OCI-LY7 (cell line): ENCODE measurements around the gene NR1I2. TPM values are rescaled to one million over a fixed set of nuclear protein-coding genes. Genes with fewer than 3 reads are reported as not detected.

Experiments used
- BruUV-seq: library from RNA; stranded (reverse); fragments of 400-500 nt; replicated peaks from 2 replicates; lab custom pipeline; 2021; lab: Mats Ljungman, UMichigan
- CTCF ChIA-PET: fragments of 300-600 bp; sonication (Branson Sonifier 250); formaldehyde crosslinking; loops from one replicate; lab custom pipeline; 2022; ENCODE audit warnings: antibody characterized with exemption; ENCODE audit not compliant: unreplicated experiment; lab: Charles Lee
- POLR2A ChIA-PET: fragments of 300-600 bp; sonication (Branson Sonifier 250); formaldehyde crosslinking; loops from one replicate; lab custom pipeline; 2022; ENCODE audit warnings: antibody characterized with exemption; lab: Charles Lee
- DNase-seq: peaks from one replicate; pipeline ENCODE4 v3.0.0-alpha.2; 2015; ENCODE audit warnings: low spot score
- H2AFZ ChIP-seq: fragments of 200-600 bp; sonication (generic), shearing (Covaris generic); 2 replicates; pipeline ENCODE4 v1.6.1; 2014; ENCODE audit warnings: mild to moderate bottlenecking, antibody characterized with exemption, low read length, moderate library complexity
- H3K27ac ChIP-seq: fragments of 200-600 bp; sonication (generic); 2 replicates; pipeline ENCODE4 v1.5.1; 2014; ENCODE audit warnings: mixed run types, low read depth, mild to moderate bottlenecking, moderate library complexity, low read length, inconsistent platforms; ENCODE audit not compliant: poor library complexity, severe bottlenecking
- H3K36me3 ChIP-seq: fragments of 200-600 bp; sonication (generic); 2 replicates; pipeline ENCODE4 v1.6.1; 2014; ENCODE audit warnings: mild to moderate bottlenecking, antibody characterized with exemption, low read length, moderate library complexity, mixed read lengths; ENCODE audit not compliant: insufficient read depth
- H3K4me1 ChIP-seq: fragments of 200-600 bp; sonication (generic); 2 replicates; pipeline ENCODE4 v1.5.1; 2014; ENCODE audit warnings: mild to moderate bottlenecking, low read length; ENCODE audit not compliant: insufficient read depth, poor library complexity, severe bottlenecking
- H3K4me2 ChIP-seq: fragments of 200-600 bp; sonication (generic); 2 replicates; pipeline ENCODE4 v1.6.1; 2014; ENCODE audit warnings: mild to moderate bottlenecking, low read length
- H3K4me3 ChIP-seq: fragments of 200-600 bp; sonication (generic); 2 replicates; pipeline ENCODE4 v1.5.1; 2014; ENCODE audit warnings: mild to moderate bottlenecking, low read depth, low read length; ENCODE audit not compliant: poor library complexity, severe bottlenecking
- H3K79me2 ChIP-seq: fragments of 200-600 bp; sonication (generic); 2 replicates; pipeline ENCODE4 v1.6.1; 2016; ENCODE audit warnings: low read depth, mild to moderate bottlenecking, low read length, moderate library complexity, mixed read lengths; ENCODE audit not compliant: insufficient read depth
- H3K9me2 ChIP-seq: fragments of 200-600 bp; sonication (generic); 2 replicates; pipeline ENCODE4 v1.6.1; 2016; ENCODE audit warnings: mild to moderate bottlenecking, low read length, mixed read lengths; ENCODE audit not compliant: insufficient read depth
- H3K9me3 ChIP-seq: fragments of 200-600 bp; sonication (generic); 2 replicates; pipeline ENCODE4 v1.6.1; 2014; ENCODE audit warnings: mild to moderate bottlenecking, mixed run types, low read length, mixed read lengths
- H4K20me1 ChIP-seq: fragments of 200-600 bp; sonication (generic); 2 replicates; pipeline ENCODE4 v1.6.1; 2014; ENCODE audit warnings: mild to moderate bottlenecking, antibody characterized with exemption, low read length, moderate library complexity, mixed read lengths; ENCODE audit not compliant: insufficient read depth
- CTCF ChIP-seq: fragments of 200-600 bp; sonication (generic); conservative IDR thresholded peaks from 2 replicates; pipeline ENCODE4 v1.5.1; 2014; ENCODE audit warnings: mild to moderate bottlenecking, antibody characterized with exemption, low read length, moderate library complexity, mixed read lengths
- EZH2phosphoT487 ChIP-seq: fragments of 200-600 bp; sonication (generic); IDR thresholded peaks from 2 replicates; pipeline ENCODE4 v1.6.1; 2018; ENCODE audit warnings: low read depth, borderline replicate concordance, mild to moderate bottlenecking, mixed run types, antibody characterized with exemption, low read length, moderate library complexity, mixed read lengths
- intact Hi-C: fragments of 100-400 bp; cut with micrococcal nuclease; formaldehyde crosslinking; loops from one replicate; pipeline ENCODE4 v1.10.0; 2022; ENCODE audit not compliant: unreplicated experiment
- total RNA-seq, 2 experiments: library from RNA; depleted of rRNA in 1 of 2; stranded (reverse); fragments of >200 nt in 1 of 2; shearing (Covaris generic) in 1 of 2; gene quantifications; 2 replicates each; pipeline ENCODE4 v1.2.3, GENCODE V29; 2014 to 2022

NR1I2 gene
- total RNA-seq, 2 experiments from 2014 or later, result not detected

GRCh38 chr3:119861681-119862080 is 79.8 kb downstream of the NR1I2 start:
- Histone ChIP-seq H3K4me2 (no peak overlapping the region), H3K36me3 (peaks cover 59% of the 10 kb centered on the region), H3K9me2 (no peaks in the 10 kb centered on the region), H2AFZ (no peak overlapping the region), H3K79me2 (no peaks in the 10 kb centered on the region), H4K20me1 (no peaks in the 10 kb centered on the region), H3K4me1 (no peaks in the 10 kb centered on the region), H3K9me3 (no peaks in the 10 kb centered on the region), H3K27ac (no peak overlapping the region), H3K4me3 (no peak overlapping the region)
- ChIA-PET CTCF (no interaction called here), POLR2A (no interaction called here)
- no TSS peak for BruUV-seq
- no peak for DNase-seq
- intact Hi-C loops, result no loop called here
- TF ChIP-seq EZH2phosphoT487 (no peak), CTCF (no peak)

- H3K4me3 ChIP-seq, result no peak overlapping the region
- H3K79me2 ChIP-seq, result no peaks in the 10 kb centered on the region
- intact Hi-C loops, result no loop called here
- no peak for DNase-seq
- TF ChIP-seq CTCF (no peak), EZH2phosphoT487 (no peak)
- ChIA-PET CTCF (no interaction called here), POLR2A (no interaction called here)
- no peaks in the 10 kb centered on the region for H3K9me2 ChIP-seq
- no TSS peak for BruUV-seq
- H3K27ac ChIP-seq, result no peak overlapping the region
- no peaks in the 10 kb centered on the region for H3K4me1 ChIP-seq
- H2AFZ ChIP-seq, result no peak overlapping the region
- no peak overlapping the region for H3K4me2 ChIP-seq
- no peaks in the 10 kb centered on the region for H4K20me1 ChIP-seq
- peaks cover 51% of the 10 kb centered on the region for H3K36me3 ChIP-seq
- H3K9me3 ChIP-seq, result no peaks in the 10 kb centered on the region
Observed at GRCh38 chr3:119862616-119863015, 80.7 kb downstream of the NR1I2 start.

- TF ChIP-seq EZH2phosphoT487 (no peak), CTCF (no peak)
- H3K36me3 ChIP-seq, result peaks cover 36% of the 10 kb centered on the region
- H2AFZ ChIP-seq, result no peak overlapping the region
- BruUV-seq, result no TSS peak
- CTCF ChIA-PET, result no interaction called here
- no peak overlapping the region for H3K4me3 ChIP-seq
- intact Hi-C loops, result no loop called here
- no peak for DNase-seq
- no peaks in the 10 kb centered on the region for H3K9me2 ChIP-seq
- H3K79me2 ChIP-seq, result no peaks in the 10 kb centered on the region
- H3K4me2 ChIP-seq, result no peak overlapping the region
- POLR2A ChIA-PET, result interaction anchor here (0.6 to 1.1 kb wide), 2 partner anchors 19 to 50 kb away, joined by 3 to 4 read pairs; no protein-coding TSS in a partner anchor
- H4K20me1 ChIP-seq, result no peaks in the 10 kb centered on the region
- H3K4me1 ChIP-seq, result no peaks in the 10 kb centered on the region
- H3K9me3 ChIP-seq, result no peaks in the 10 kb centered on the region
- no peak overlapping the region for H3K27ac ChIP-seq
Observed at GRCh38 chr3:119864476-119864875, 82.6 kb downstream of the NR1I2 start.

Other genes starting within 250 kb of the NR1I2 start
- gene CD80, start 222.5 kb upstream of the NR1I2 start, total RNA-seq (2014; rRNA removed; shearing (Covaris generic)), result not detected in 2 replicates
- gene CD80, start 222.5 kb upstream of the NR1I2 start, total RNA-seq (2022), result not detected in 2 replicates
- gene ADPRH, start 202.6 kb upstream of the NR1I2 start, total RNA-seq (2014; rRNA removed; shearing (Covaris generic)), result not detected in 2 replicates
- gene ADPRH, start 202.6 kb upstream of the NR1I2 start, total RNA-seq (2022), result not detected in 2 replicates
- not detected in 2 replicates for gene PLA1A, start 184.2 kb upstream of the NR1I2 start, total RNA-seq (2014; rRNA removed; shearing (Covaris generic))
- gene PLA1A, start 184.2 kb upstream of the NR1I2 start, total RNA-seq (2022), result not detected in 2 replicates
- gene POPDC2, start 121.5 kb upstream of the NR1I2 start, total RNA-seq (2014; rRNA removed; shearing (Covaris generic)), result 0.16 and 1.1 TPM in 2 replicates
- gene POPDC2, start 121.5 kb upstream of the NR1I2 start, total RNA-seq (2022), result 0.96 and 1.3 TPM in 2 replicates
- gene COX17, start 104.7 kb upstream of the NR1I2 start, total RNA-seq (2014; rRNA removed; shearing (Covaris generic)), result 77.3 and 109 TPM in 2 replicates
- gene COX17, start 104.7 kb upstream of the NR1I2 start, total RNA-seq (2022), result 78.5 and 80.0 TPM in 2 replicates
- not detected in 2 replicates for gene CFAP91, start 79.1 kb upstream of the NR1I2 start, total RNA-seq (2014; rRNA removed; shearing (Covaris generic))
- not detected in 2 replicates for gene CFAP91, start 79.1 kb upstream of the NR1I2 start, total RNA-seq (2022)